GM12878 (cell line): ENCODE data around the gene ABHD6. TPM values are rescaled to one million over a fixed set of nuclear protein-coding genes. Genes with fewer than 3 reads are reported as not detected.

Source experiments
- BHLHE40 ChIP-seq, 2 experiments: fragments of 450-650 bp in 1 of 2; IDR thresholded peaks; 2 replicates each; pipeline ENCODE4 v1.6.1; 2011 to 2017; ENCODE audit warnings: low read depth in 2 of 2, borderline replicate concordance in 1 of 2, improper control_type of control experiment in 1 of 2, low read length in 1 of 2, mild to moderate bottlenecking in 1 of 2
- EP300 ChIP-seq, 2 experiments: fragments of 150-350 bp in 1 of 2; IDR thresholded peaks; 2 replicates each; pipeline ENCODE4 v1.6.1; 2011 to 2012; ENCODE audit warnings: low read depth in 2 of 2, low read length in 2 of 2, borderline replicate concordance in 1 of 2, improper control_type of control experiment in 1 of 2, inconsistent platforms in 1 of 2; ENCODE audit not compliant: control insufficient read depth in 1 of 2
- GATAD2B ChIP-seq: fragments of 450-650 bp; conservative IDR thresholded peaks from 2 replicates; pipeline ENCODE4 v1.6.1; 2017; ENCODE audit warnings: low read depth, mild to moderate bottlenecking, moderate library complexity
- HDGF ChIP-seq: fragments of 450-650 bp; IDR thresholded peaks from 2 replicates; pipeline ENCODE4 v1.6.1; 2016; ENCODE audit warnings: antibody characterized with exemption
- IKZF1 ChIP-seq: fragments of 450-650 bp; conservative IDR thresholded peaks from 2 replicates; pipeline ENCODE4 v1.6.1; 2017; ENCODE audit warnings: antibody characterized with exemption, mild to moderate bottlenecking
- MTA2 ChIP-seq: fragments of 450-650 bp; IDR thresholded peaks from 2 replicates; pipeline ENCODE4 v1.6.1; 2016; ENCODE audit warnings: low read depth, mild to moderate bottlenecking, moderate library complexity
- MTA3 ChIP-seq: IDR thresholded peaks from 2 replicates; pipeline ENCODE4 v1.6.1; 2012; ENCODE audit warnings: low read length, inconsistent platforms, borderline replicate concordance
- NBN ChIP-seq: fragments of 450-650 bp; IDR thresholded peaks from 2 replicates; pipeline ENCODE4 v1.6.1; 2016
- SIX5 ChIP-seq: IDR thresholded peaks from 2 replicates; pipeline ENCODE4 v1.6.1; 2011; ENCODE audit warnings: mild to moderate bottlenecking, low read depth, low read length, moderate library complexity; ENCODE audit not compliant: severe bottlenecking
- TCF7 ChIP-seq: IDR thresholded peaks from 2 replicates; pipeline ENCODE4 v1.6.1; 2014; ENCODE audit warnings: antibody characterized with exemption, borderline replicate concordance
- polyA plus RNA-seq, 11 experiments: library from polyadenylated mRNA; depleted of rRNA in 4 of 11; unstranded in 6 of 11; stranded (reverse) in 5 of 11; fragments of >200 nt; fragmentation: Nextera tagmentation in 4 of 11; fragmentation: Illumina TruSeq in 1 of 11; extraction: Ambion mirVana in 4 of 11; extraction: Trizol in 1 of 11; gene quantifications; 1 replicate in 1 of 11; 2 replicates in 10 of 11; pipeline versions ENCODE4 v1.2.1 to v1.2.3, GENCODE V29; 2011 to 2016; ENCODE audit warnings: inconsistent platforms in 2 of 11, missing spikeins in 2 of 11, low read depth in 1 of 11
- total RNA-seq, 4 experiments: library from RNA; depleted of rRNA in 3 of 4; stranded (reverse); fragments of >200 nt in 3 of 4; fragmentation: Illumina TruSeq in 1 of 4; extraction: Trizol in 1 of 4; gene quantifications; 2 replicates each; pipeline versions ENCODE4 v1.2.1 to v1.2.3, GENCODE V29; 2013 to 2021
- TF ChIP-seq, protein P1 (sequence below): IDR thresholded peaks from 2 replicates; pipeline ENCODE4 v1.6.1; 2012; ENCODE audit warnings: improper control_type of control experiment, low read depth, low read length; ENCODE audit not compliant: insufficient replicate concordance
- TF ChIP-seq, protein P2 (sequence below): fragments of 450-650 bp; IDR thresholded peaks from 2 replicates; pipeline ENCODE4 v1.6.1; 2017; ENCODE audit warnings: mild to moderate bottlenecking, moderate library complexity
- TF ChIP-seq, protein P3 (sequence below): IDR thresholded peaks from 2 replicates; pipeline ENCODE4 v1.6.1; 2012; ENCODE audit warnings: low read depth, low read length, improper control_type of control experiment
- TF ChIP-seq, protein P4 (sequence below): fragments of 150-350 bp; IDR thresholded peaks from 2 replicates; pipeline ENCODE4 v1.6.1; 2014; ENCODE audit warnings: mild to moderate bottlenecking, low read depth, low read length
- TF ChIP-seq, protein P5 (sequence below), 3 experiments: IDR thresholded peaks in 2 of 3; conservative IDR thresholded peaks in 1 of 3; 2 replicates each; pipeline ENCODE4 v1.5.1; 2011; ENCODE audit warnings: low read depth in 3 of 3, low read length in 3 of 3, mild to moderate bottlenecking in 3 of 3, control low read depth in 2 of 3, moderate library complexity in 2 of 3, inconsistent platforms in 1 of 3, mixed read lengths in 1 of 3; ENCODE audit not compliant: control insufficient read depth in 2 of 3, insufficient read depth in 1 of 3; ENCODE audit errors: extremely low read depth in 1 of 3

ABHD6 gene
- total and polyA plus RNA-seq, 10 of the 15 experiments (the other 5 are each of a cell fraction or from before 2014, with no cell fraction given): 1.4 to 33.2 (median 3.2) TPM

DNA sequence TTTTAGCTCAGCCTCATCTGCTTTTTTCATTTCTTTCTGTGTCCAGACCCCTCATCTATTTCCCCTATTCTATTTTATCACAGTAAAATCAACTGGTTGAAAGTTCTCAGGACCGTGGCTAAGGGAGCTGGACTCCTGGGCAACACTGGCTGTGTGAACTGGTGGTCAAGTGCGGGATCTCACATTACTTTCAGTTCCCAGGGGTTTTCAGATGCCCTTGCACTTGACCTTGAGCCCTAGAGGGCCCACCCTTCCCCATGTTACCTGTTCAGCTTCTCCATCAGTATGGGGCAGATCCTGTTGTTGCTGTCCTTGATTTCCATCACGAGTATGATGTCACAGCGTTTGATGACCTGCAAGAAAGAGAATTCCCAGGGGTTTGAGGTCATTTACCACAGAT is 29.6 kb upstream of the ABHD6 start (continued):
- 0 out of 2 replicates have a peak, but pooled peaks have one; percentile 7 for TF ChIP-seq MTA2
- TF ChIP-seq, protein P1, sequence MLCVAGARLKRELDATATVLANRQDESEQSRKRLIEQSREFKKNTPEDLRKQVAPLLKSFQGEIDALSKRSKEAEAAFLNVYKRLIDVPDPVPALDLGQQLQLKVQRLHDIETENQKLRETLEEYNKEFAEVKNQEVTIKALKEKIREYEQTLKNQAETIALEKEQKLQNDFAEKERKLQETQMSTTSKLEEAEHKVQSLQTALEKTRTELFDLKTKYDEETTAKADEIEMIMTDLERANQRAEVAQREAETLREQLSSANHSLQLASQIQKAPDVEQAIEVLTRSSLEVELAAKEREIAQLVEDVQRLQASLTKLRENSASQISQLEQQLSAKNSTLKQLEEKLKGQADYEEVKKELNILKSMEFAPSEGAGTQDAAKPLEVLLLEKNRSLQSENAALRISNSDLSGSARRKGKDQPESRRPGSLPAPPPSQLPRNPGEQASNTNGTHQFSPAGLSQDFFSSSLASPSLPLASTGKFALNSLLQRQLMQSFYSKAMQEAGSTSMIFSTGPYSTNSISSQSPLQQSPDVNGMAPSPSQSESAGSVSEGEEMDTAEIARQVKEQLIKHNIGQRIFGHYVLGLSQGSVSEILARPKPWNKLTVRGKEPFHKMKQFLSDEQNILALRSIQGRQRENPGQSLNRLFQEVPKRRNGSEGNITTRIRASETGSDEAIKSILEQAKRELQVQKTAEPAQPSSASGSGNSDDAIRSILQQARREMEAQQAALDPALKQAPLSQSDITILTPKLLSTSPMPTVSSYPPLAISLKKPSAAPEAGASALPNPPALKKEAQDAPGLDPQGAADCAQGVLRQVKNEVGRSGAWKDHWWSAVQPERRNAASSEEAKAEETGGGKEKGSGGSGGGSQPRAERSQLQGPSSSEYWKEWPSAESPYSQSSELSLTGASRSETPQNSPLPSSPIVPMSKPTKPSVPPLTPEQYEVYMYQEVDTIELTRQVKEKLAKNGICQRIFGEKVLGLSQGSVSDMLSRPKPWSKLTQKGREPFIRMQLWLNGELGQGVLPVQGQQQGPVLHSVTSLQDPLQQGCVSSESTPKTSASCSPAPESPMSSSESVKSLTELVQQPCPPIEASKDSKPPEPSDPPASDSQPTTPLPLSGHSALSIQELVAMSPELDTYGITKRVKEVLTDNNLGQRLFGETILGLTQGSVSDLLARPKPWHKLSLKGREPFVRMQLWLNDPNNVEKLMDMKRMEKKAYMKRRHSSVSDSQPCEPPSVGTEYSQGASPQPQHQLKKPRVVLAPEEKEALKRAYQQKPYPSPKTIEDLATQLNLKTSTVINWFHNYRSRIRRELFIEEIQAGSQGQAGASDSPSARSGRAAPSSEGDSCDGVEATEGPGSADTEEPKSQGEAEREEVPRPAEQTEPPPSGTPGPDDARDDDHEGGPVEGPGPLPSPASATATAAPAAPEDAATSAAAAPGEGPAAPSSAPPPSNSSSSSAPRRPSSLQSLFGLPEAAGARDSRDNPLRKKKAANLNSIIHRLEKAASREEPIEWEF: peak; percentile 81
- TF ChIP-seq, protein P2, sequence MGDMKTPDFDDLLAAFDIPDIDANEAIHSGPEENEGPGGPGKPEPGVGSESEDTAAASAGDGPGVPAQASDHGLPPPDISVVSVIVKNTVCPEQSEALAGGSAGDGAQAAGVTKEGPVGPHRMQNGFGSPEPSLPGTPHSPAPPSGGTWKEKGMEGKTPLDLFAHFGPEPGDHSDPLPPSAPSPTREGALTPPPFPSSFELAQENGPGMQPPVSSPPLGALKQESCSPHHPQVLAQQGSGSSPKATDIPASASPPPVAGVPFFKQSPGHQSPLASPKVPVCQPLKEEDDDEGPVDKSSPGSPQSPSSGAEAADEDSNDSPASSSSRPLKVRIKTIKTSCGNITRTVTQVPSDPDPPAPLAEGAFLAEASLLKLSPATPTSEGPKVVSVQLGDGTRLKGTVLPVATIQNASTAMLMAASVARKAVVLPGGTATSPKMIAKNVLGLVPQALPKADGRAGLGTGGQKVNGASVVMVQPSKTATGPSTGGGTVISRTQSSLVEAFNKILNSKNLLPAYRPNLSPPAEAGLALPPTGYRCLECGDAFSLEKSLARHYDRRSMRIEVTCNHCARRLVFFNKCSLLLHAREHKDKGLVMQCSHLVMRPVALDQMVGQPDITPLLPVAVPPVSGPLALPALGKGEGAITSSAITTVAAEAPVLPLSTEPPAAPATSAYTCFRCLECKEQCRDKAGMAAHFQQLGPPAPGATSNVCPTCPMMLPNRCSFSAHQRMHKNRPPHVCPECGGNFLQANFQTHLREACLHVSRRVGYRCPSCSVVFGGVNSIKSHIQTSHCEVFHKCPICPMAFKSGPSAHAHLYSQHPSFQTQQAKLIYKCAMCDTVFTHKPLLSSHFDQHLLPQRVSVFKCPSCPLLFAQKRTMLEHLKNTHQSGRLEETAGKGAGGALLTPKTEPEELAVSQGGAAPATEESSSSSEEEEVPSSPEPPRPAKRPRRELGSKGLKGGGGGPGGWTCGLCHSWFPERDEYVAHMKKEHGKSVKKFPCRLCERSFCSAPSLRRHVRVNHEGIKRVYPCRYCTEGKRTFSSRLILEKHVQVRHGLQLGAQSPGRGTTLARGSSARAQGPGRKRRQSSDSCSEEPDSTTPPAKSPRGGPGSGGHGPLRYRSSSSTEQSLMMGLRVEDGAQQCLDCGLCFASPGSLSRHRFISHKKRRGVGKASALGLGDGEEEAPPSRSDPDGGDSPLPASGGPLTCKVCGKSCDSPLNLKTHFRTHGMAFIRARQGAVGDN: no peak
- TF ChIP-seq, protein P3, sequence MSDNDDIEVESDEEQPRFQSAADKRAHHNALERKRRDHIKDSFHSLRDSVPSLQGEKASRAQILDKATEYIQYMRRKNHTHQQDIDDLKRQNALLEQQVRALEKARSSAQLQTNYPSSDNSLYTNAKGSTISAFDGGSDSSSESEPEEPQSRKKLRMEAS: no peak
- 0 out of 2 replicates have a peak, but pooled peaks have one; percentile 34 for TF ChIP-seq IKZF1
- TF ChIP-seq TCF7: no peak
- TF ChIP-seq SIX5: no peak
- TF ChIP-seq, protein P4, sequence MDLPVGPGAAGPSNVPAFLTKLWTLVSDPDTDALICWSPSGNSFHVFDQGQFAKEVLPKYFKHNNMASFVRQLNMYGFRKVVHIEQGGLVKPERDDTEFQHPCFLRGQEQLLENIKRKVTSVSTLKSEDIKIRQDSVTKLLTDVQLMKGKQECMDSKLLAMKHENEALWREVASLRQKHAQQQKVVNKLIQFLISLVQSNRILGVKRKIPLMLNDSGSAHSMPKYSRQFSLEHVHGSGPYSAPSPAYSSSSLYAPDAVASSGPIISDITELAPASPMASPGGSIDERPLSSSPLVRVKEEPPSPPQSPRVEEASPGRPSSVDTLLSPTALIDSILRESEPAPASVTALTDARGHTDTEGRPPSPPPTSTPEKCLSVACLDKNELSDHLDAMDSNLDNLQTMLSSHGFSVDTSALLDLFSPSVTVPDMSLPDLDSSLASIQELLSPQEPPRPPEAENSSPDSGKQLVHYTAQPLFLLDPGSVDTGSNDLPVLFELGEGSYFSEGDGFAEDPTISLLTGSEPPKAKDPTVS: no peak
- no peak for TF ChIP-seq EP300 (IDR thresholded peaks at IDR 0.05; ENCODE audit: borderline replicate concordance in 1 of 2, control insufficient read depth in 1 of 2, low read depth in 2 of 2, low read length in 2 of 2)
- TF ChIP-seq NBN: peak; percentile 47; the same call in 1 of the 2 replicates
- TF ChIP-seq GATAD2B: peak; percentile 86
- TF ChIP-seq BHLHE40 (IDR thresholded peaks at IDR 0.05; ENCODE audit: borderline replicate concordance in 1 of 2, low read depth in 2 of 2, low read length in 1 of 2): no peak
- TF ChIP-seq, protein P5, sequence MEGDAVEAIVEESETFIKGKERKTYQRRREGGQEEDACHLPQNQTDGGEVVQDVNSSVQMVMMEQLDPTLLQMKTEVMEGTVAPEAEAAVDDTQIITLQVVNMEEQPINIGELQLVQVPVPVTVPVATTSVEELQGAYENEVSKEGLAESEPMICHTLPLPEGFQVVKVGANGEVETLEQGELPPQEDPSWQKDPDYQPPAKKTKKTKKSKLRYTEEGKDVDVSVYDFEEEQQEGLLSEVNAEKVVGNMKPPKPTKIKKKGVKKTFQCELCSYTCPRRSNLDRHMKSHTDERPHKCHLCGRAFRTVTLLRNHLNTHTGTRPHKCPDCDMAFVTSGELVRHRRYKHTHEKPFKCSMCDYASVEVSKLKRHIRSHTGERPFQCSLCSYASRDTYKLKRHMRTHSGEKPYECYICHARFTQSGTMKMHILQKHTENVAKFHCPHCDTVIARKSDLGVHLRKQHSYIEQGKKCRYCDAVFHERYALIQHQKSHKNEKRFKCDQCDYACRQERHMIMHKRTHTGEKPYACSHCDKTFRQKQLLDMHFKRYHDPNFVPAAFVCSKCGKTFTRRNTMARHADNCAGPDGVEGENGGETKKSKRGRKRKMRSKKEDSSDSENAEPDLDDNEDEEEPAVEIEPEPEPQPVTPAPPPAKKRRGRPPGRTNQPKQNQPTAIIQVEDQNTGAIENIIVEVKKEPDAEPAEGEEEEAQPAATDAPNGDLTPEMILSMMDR (IDR thresholded peaks at IDR 0.05 in 2 of 3, conservative IDR thresholded peaks at IDR 0.05 in 1 of 3; ENCODE audit: control insufficient read depth in 2 of 3, extremely low read depth in 1 of 3, insufficient read depth in 1 of 3, low read depth in 3 of 3, low read length in 3 of 3): no peak
- TF ChIP-seq MTA3: no peak
- TF ChIP-seq HDGF: no peak
- TF ChIP-seq, all 136 proteins: peak for 11
